Endothelial cell of umbilical vein (primary cell): ENCODE measurements around the gene RWDD4. TPM values are rescaled to one million over a fixed set of nuclear protein-coding genes. Genes with fewer than 3 reads are reported as not detected.

Source experiments
- BruUV-seq: library from RNA; stranded (reverse); fragments of 400-500 nt; replicated peaks from 2 replicates; lab custom pipeline; 2021; lab: Mats Ljungman, UMichigan
- CTCF ChIA-PET: fragments of 300-600, 350-600 bp; sonication (Branson Sonifier 250); formaldehyde crosslinking; loops from one replicate; lab custom pipeline; 2021; ENCODE audit warnings: antibody characterized with exemption, inconsistent platforms; lab: Charles Lee
- POLR2A ChIA-PET: fragments of 300-600, 350-600 bp; sonication (Branson Sonifier 250); formaldehyde crosslinking; loops from one replicate; lab custom pipeline; 2021; ENCODE audit warnings: antibody characterized with exemption, inconsistent platforms; lab: Charles Lee
- DNase-seq: peaks from one replicate; pipeline ENCODE4 v3.0.0-alpha.2; 2011; ENCODE audit warnings: low read depth, low spot score
- FAIRE-seq: peaks from 2 replicates; lab custom pipeline; 2011; peaks lifted over from hg19 to GRCh38; lab: Jason Lieb, UNC
- H2AFZ ChIP-seq: 2 replicates; pipeline ENCODE4 v1.6.0; 2012; ENCODE audit warnings: low read depth, low read length, control low read depth, inconsistent platforms
- H3K27ac ChIP-seq: 2 replicates; pipeline ENCODE4 v1.5.1; 2011; ENCODE audit warnings: low read depth, mild to moderate bottlenecking, control low read depth, low read length, moderate library complexity; ENCODE audit not compliant: insufficient read depth
- H3K27me3 ChIP-seq, 2 experiments: 2 replicates each; pipeline versions ENCODE4 v1.6.0 to v1.6.1; 2011; ENCODE audit warnings: low read length in 2 of 2, mixed read lengths in 1 of 2; ENCODE audit not compliant: control insufficient read depth in 2 of 2, insufficient read depth in 2 of 2
- H3K36me3 ChIP-seq, 2 experiments: 2 replicates in 1 of 2; 3 replicates in 1 of 2; pipeline ENCODE4 v1.5.1; 2011; ENCODE audit warnings: low read length in 2 of 2, mild to moderate bottlenecking in 1 of 2, moderate library complexity in 1 of 2; ENCODE audit not compliant: control insufficient read depth in 2 of 2, insufficient read depth in 2 of 2; ENCODE audit errors: extremely low read depth in 1 of 2
- H3K4me1 ChIP-seq: 3 replicates; pipeline ENCODE4 v1.5.1; 2011; ENCODE audit warnings: mild to moderate bottlenecking, low read length; ENCODE audit not compliant: control insufficient read depth, insufficient read depth; ENCODE audit errors: extremely low read depth
- H3K4me2 ChIP-seq: 2 replicates; pipeline ENCODE4 v1.6.1; 2011; ENCODE audit warnings: low read length, control low read depth, mixed read lengths; ENCODE audit not compliant: insufficient read depth
- H3K4me3 ChIP-seq, 3 experiments: fragments of 200-600 bp in 1 of 3; sonication (generic), shearing (Covaris generic) in 1 of 3; replicated peaks in 1 of 3; 2 replicates each; pipeline ENCODE4 v1.5.1; 2011 to 2016; ENCODE audit warnings: control low read depth in 3 of 3, low read length in 3 of 3, mild to moderate bottlenecking in 2 of 3, inconsistent platforms in 1 of 3, low read depth in 1 of 3, moderate library complexity in 1 of 3; ENCODE audit not compliant: insufficient read depth in 1 of 3
- H3K79me2 ChIP-seq: 2 replicates; pipeline ENCODE4 v1.6.0; 2012; ENCODE audit warnings: low read length, inconsistent platforms; ENCODE audit not compliant: control insufficient read depth, insufficient read depth
- H3K9ac ChIP-seq: replicated peaks from 2 replicates; pipeline ENCODE3; 2011; ENCODE audit warnings: low read length, control low read depth; ENCODE audit not compliant: insufficient read depth; ENCODE audit errors: extremely low read depth
- H3K9me1 ChIP-seq: replicated peaks from 3 replicates; pipeline ENCODE4 v1.6.0; 2011; ENCODE audit warnings: mild to moderate bottlenecking, low read length; ENCODE audit not compliant: control insufficient read depth, insufficient read depth; ENCODE audit errors: extremely low read depth
- H3K9me3 ChIP-seq: replicated peaks from 2 replicates; pipeline ENCODE4 v1.5.1; 2012; ENCODE audit warnings: low read length, inconsistent platforms; ENCODE audit not compliant: control insufficient read depth, insufficient read depth
- H4K20me1 ChIP-seq: replicated peaks from 2 replicates; pipeline ENCODE3; 2011; ENCODE audit warnings: mild to moderate bottlenecking, low read length; ENCODE audit not compliant: control insufficient read depth, insufficient read depth; ENCODE audit errors: extremely low read depth
- EZH2 ChIP-seq: IDR thresholded peaks from 2 replicates; pipeline ENCODE4 v1.6.1; 2012; ENCODE audit warnings: borderline replicate concordance, low read depth, mild to moderate bottlenecking, moderate library complexity, low read length, inconsistent platforms; ENCODE audit not compliant: severe bottlenecking
- FOS ChIP-seq: IDR thresholded peaks from 2 replicates; pipeline ENCODE4 v1.6.1; 2011; ENCODE audit warnings: mild to moderate bottlenecking, low read length, moderate library complexity, borderline replicate concordance; ENCODE audit not compliant: insufficient read depth
- GATA2 ChIP-seq: IDR thresholded peaks from 2 replicates; pipeline ENCODE4 v1.7.0; 2011; ENCODE audit warnings: low read depth, mild to moderate bottlenecking, moderate library complexity, mixed read lengths, low read length; ENCODE audit not compliant: insufficient read length, insufficient read depth
- JUN ChIP-seq: IDR thresholded peaks from 2 replicates; pipeline ENCODE4 v1.6.1; 2011; ENCODE audit warnings: borderline replicate concordance, low read depth; ENCODE audit not compliant: insufficient read length, insufficient read depth
- MYC ChIP-seq: IDR thresholded peaks from one replicate; pipeline ENCODE4 v1.6.1; 2011; ENCODE audit warnings: mild to moderate bottlenecking, low read depth, low read length
- POLR2A ChIP-seq: IDR thresholded peaks from 2 replicates; pipeline ENCODE4 v1.6.1; 2012; ENCODE audit warnings: low read depth, mild to moderate bottlenecking, control low read depth, low read length
- POLR2AphosphoS5 ChIP-seq: IDR thresholded peaks from 2 replicates; pipeline ENCODE4 v1.6.1; 2012; ENCODE audit warnings: low read depth, mild to moderate bottlenecking, control low read depth, low read length, moderate library complexity; ENCODE audit not compliant: insufficient read depth
- dilution Hi-C: fragments of 300-500 bp; cut with MboI; formaldehyde crosslinking; loops from one replicate; pipeline ENCODE4 v1.15.0; 2019; ENCODE audit warnings: low sequenced_read_pairs; ENCODE audit not compliant: extremely low pct_ligation_motif_present
- intact Hi-C: fragments of 100-400 bp; cut with micrococcal nuclease; formaldehyde crosslinking; loops from one replicate; pipeline ENCODE4 v1.10.0; 2022
- polyA plus RNA-seq, 4 experiments: library from polyadenylated mRNA; depleted of rRNA in 3 of 4; stranded (reverse) in 3 of 4; unstranded in 1 of 4; fragments of >200 nt; gene quantifications; 2 replicates each; pipeline versions ENCODE4 v1.2.1 to v1.2.3, GENCODE V29; 2011 to 2012; ENCODE audit warnings: missing spikeins in 1 of 4
- total RNA-seq: library from RNA; stranded (reverse); gene quantifications from 2 replicates; pipeline ENCODE4 v1.2.3, GENCODE V29; 2021
- TF ChIP-seq, protein P1 (sequence below), 2 donors: IDR thresholded peaks; 1 replicate in 1 of 2; 2 replicates in 1 of 2; pipeline ENCODE4 v1.5.1; 2011; ENCODE audit warnings: low read length in 2 of 2, mild to moderate bottlenecking in 2 of 2, moderate library complexity in 2 of 2, control low read depth in 1 of 2, inconsistent platforms in 1 of 2, low read depth in 1 of 2; ENCODE audit not compliant: insufficient read depth in 1 of 2; ENCODE audit errors: extremely low read depth in 1 of 2
- TF ChIP-seq, protein P2 (sequence below): IDR thresholded peaks from 2 replicates; pipeline ENCODE4 v1.6.1; 2011; ENCODE audit not compliant: insufficient read depth, insufficient read length

The RWDD4 gene
- total and polyA plus RNA-seq, 2 donors (not counting 3 experiments of a cell fraction or from before 2014, with no cell fraction given): 4.9 to 16.6 TPM

DNA sequence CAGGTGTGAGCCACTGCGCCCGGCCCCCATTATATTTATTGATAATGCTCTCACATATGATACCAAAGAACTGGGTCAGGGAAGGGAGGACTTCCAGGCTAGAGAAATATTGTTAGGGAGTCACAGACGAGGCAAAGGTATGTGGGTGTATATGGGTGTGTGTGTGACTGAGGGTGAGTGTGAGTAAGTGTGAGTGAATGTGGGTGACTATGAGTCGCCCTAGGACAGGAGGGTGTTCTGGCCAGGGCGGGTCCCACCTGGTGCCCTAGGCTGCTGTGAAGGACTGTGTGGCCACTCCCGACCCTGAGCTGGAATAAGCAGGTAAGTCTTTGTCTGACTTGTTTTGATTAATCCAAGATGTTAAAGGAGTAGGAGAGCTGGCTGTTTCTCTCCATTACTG lies 34.4 kb downstream of the RWDD4 start:
- Histone ChIP-seq H3K4me1 (no peaks in the 10 kb centered on the region), H4K20me1 (no peaks in the 10 kb centered on the region), H3K27ac (no peak overlapping the region), H3K27me3 (no peaks in the 10 kb centered on the region), H2AFZ (no peak overlapping the region), H3K9ac (no peak overlapping the region), H3K36me3 (no peaks in the 10 kb centered on the region), H3K9me1 (no peaks in the 10 kb centered on the region), H3K79me2 (no peaks in the 10 kb centered on the region), H3K9me3 (no peaks in the 10 kb centered on the region), H3K4me2 (no peak overlapping the region), H3K4me3 (no peak overlapping the region)
- ChIA-PET POLR2A (no interaction called here), CTCF (no interaction called here)
- no TSS peak for BruUV-seq
- DNase-seq (no peak), FAIRE-seq (no peak)
- dilution Hi-C loops: no loop called here
- TF ChIP-seq POLR2AphosphoS5 (no peak), GATA2 (no peak), POLR2A (no peak), JUN (no peak)
- TF ChIP-seq, protein P1, sequence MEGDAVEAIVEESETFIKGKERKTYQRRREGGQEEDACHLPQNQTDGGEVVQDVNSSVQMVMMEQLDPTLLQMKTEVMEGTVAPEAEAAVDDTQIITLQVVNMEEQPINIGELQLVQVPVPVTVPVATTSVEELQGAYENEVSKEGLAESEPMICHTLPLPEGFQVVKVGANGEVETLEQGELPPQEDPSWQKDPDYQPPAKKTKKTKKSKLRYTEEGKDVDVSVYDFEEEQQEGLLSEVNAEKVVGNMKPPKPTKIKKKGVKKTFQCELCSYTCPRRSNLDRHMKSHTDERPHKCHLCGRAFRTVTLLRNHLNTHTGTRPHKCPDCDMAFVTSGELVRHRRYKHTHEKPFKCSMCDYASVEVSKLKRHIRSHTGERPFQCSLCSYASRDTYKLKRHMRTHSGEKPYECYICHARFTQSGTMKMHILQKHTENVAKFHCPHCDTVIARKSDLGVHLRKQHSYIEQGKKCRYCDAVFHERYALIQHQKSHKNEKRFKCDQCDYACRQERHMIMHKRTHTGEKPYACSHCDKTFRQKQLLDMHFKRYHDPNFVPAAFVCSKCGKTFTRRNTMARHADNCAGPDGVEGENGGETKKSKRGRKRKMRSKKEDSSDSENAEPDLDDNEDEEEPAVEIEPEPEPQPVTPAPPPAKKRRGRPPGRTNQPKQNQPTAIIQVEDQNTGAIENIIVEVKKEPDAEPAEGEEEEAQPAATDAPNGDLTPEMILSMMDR (IDR thresholded peaks at IDR 0.05; ENCODE audit: extremely low read depth in 1 of 2, insufficient read depth in 1 of 2, low read depth in 1 of 2, low read length in 2 of 2): no peak
- TF ChIP-seq, protein P2, sequence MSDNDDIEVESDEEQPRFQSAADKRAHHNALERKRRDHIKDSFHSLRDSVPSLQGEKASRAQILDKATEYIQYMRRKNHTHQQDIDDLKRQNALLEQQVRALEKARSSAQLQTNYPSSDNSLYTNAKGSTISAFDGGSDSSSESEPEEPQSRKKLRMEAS: no peak
- intact Hi-C loops: no loop called here

DNA sequence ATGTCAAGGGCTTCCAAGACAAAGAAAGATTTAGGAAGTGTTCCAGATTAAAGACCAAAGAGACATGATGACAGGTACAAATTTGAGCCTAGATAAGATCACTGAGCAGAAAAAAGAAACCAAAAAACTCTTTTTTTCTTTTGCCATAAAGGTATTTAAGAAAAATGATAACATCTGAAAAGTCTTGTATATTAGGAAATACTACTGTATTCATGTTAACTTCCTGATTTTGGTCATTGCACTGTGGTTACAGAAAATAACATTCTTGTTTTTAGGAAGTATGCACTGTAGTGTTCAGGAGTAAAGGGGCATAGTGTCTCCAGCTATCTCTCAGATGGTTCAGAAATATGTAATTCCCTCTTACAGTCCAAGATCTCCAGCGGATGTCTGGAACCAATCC lies 37.1 kb downstream of the RWDD4 start:
- no peak for DNase-seq
- POLR2A ChIA-PET: no interaction called here
- H3K9ac ChIP-seq: no peak overlapping the region
- H3K4me1 ChIP-seq: no peaks in the 10 kb centered on the region
- H2AFZ ChIP-seq: no peak overlapping the region
- no peaks in the 10 kb centered on the region for H3K36me3 ChIP-seq
- no peaks in the 10 kb centered on the region for H3K79me2 ChIP-seq
- no TSS peak for BruUV-seq
- H3K9me3 ChIP-seq: no peaks in the 10 kb centered on the region
- intact Hi-C loops (no loop called here), dilution Hi-C loops (no loop called here)
- no peaks in the 10 kb centered on the region for H4K20me1 ChIP-seq
- TF ChIP-seq, protein P1 (IDR thresholded peaks at IDR 0.05; ENCODE audit: extremely low read depth in 1 of 2, insufficient read depth in 1 of 2, low read depth in 1 of 2, low read length in 2 of 2): no peak
- TF ChIP-seq MYC (no peak), EZH2 (no peak), FOS (no peak)
- TF ChIP-seq, protein P2: no peak
- H3K9me1 ChIP-seq: no peaks in the 10 kb centered on the region
- H3K27me3 ChIP-seq: no peaks in the 10 kb centered on the region
- CTCF ChIA-PET: interaction anchor here (1.4 kb wide), 1 partner anchor 15 kb away, joined by 3 read pairs; no protein-coding TSS in a partner anchor
- H3K27ac ChIP-seq: no peak overlapping the region
- no peak for FAIRE-seq
- H3K4me2 ChIP-seq: no peak overlapping the region
- no peak overlapping the region for H3K4me3 ChIP-seq
